H1 (cell line): ENCODE measurements around the gene E2F2.

ENCODE experiments used
- CREB1 ChIP-seq: IDR thresholded peaks from 2 replicates; pipeline ENCODE4 v1.6.1; 2012; ENCODE audit warnings: inconsistent platforms
- EZH2 ChIP-seq: fragments of 200-600 bp; sonication (generic); IDR thresholded peaks from 2 replicates; pipeline ENCODE4 v1.7.1; 2012; ENCODE audit warnings: low read depth, mild to moderate bottlenecking, moderate library complexity, low read length, inconsistent platforms; ENCODE audit not compliant: severe bottlenecking
- POLR2AphosphoS5 ChIP-seq: IDR thresholded peaks from 2 replicates; pipeline ENCODE4 v1.6.1; 2011; ENCODE audit warnings: low read depth, low read length
- RBBP5 ChIP-seq: IDR thresholded peaks from 2 replicates; pipeline ENCODE4 v1.7.1; 2012; ENCODE audit warnings: low read depth, mild to moderate bottlenecking, inconsistent platforms, low read length, moderate library complexity, borderline replicate concordance
- SIN3A ChIP-seq, 2 experiments: IDR thresholded peaks in 1 of 2; conservative IDR thresholded peaks in 1 of 2; 2 replicates each; pipeline ENCODE4 v1.6.1; 2011 to 2012; ENCODE audit warnings: low read length in 2 of 2, improper control_type of control experiment in 1 of 2, low read depth in 1 of 2, mild to moderate bottlenecking in 1 of 2
- TF ChIP-seq, protein P1 (sequence below): IDR thresholded peaks from 2 replicates; pipeline ENCODE4 v1.6.1; 2011; ENCODE audit warnings: low read length, improper control_type of control experiment
- TF ChIP-seq, protein P2 (sequence below): IDR thresholded peaks from 2 replicates; pipeline ENCODE4 v1.6.1; 2012; ENCODE audit warnings: low read length, inconsistent platforms
- TF ChIP-seq, protein P3 (sequence below), 3 experiments: IDR thresholded peaks; 1 replicate in 2 of 3; 2 replicates in 1 of 3; pipeline versions ENCODE4 v1.5.1 to v1.6.1; 2011; ENCODE audit warnings: low read length in 3 of 3, mild to moderate bottlenecking in 3 of 3, inconsistent platforms in 2 of 3, low read depth in 1 of 3, moderate library complexity in 1 of 3; ENCODE audit not compliant: insufficient read depth in 1 of 3; ENCODE audit errors: control extremely low read depth in 1 of 3

DNA sequence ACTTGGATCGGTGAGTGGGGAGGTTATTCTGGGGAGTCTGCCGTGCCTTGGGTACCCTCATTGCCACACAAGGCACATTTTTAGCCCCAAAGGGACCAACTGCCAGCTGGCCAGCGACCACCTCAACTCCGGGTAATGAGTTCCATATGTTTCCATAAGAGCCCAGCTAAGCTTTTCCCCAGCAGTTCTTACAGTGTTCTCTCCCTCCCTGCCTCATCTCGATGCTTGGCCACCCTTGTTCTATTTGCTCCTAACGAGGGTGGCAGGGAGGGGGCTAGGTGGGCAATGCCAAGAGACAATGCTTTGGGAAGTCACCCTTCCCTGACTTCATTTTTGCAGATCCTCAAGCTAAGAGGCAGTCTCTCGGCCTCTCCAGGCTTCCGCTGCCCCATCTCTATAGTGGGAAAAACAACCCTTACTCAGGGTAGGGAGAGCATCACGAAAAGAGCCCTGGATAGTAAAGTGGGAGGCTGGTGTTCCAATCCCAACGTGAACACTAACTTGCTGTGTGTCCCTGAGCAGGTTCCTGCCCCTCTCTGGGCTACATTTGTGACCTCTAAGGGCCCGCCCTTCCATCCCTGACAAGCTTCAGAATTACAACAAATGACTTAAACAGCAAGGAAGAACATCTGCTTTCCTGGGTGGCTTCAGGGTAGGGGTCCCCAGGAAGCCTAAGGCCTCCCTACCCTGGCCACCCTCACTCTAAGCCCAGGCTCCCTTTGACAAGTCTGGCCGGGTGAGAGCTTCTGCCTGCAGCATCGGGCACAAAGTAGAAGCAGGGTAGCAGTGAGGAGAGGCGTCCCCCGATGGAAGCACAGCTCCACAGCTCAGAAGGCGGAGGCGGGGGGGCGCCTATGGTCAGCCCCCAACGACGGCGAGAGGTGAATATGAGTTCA lies 22.4 kb upstream of the E2F2 start:
- no peak for TF ChIP-seq POLR2AphosphoS5
- TF ChIP-seq, protein P1, sequence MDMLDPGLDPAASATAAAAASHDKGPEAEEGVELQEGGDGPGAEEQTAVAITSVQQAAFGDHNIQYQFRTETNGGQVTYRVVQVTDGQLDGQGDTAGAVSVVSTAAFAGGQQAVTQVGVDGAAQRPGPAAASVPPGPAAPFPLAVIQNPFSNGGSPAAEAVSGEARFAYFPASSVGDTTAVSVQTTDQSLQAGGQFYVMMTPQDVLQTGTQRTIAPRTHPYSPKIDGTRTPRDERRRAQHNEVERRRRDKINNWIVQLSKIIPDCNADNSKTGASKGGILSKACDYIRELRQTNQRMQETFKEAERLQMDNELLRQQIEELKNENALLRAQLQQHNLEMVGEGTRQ: no peak
- TF ChIP-seq, protein P2, sequence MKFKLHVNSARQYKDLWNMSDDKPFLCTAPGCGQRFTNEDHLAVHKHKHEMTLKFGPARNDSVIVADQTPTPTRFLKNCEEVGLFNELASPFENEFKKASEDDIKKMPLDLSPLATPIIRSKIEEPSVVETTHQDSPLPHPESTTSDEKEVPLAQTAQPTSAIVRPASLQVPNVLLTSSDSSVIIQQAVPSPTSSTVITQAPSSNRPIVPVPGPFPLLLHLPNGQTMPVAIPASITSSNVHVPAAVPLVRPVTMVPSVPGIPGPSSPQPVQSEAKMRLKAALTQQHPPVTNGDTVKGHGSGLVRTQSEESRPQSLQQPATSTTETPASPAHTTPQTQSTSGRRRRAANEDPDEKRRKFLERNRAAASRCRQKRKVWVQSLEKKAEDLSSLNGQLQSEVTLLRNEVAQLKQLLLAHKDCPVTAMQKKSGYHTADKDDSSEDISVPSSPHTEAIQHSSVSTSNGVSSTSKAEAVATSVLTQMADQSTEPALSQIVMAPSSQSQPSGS: no peak
- TF ChIP-seq, protein P3, sequence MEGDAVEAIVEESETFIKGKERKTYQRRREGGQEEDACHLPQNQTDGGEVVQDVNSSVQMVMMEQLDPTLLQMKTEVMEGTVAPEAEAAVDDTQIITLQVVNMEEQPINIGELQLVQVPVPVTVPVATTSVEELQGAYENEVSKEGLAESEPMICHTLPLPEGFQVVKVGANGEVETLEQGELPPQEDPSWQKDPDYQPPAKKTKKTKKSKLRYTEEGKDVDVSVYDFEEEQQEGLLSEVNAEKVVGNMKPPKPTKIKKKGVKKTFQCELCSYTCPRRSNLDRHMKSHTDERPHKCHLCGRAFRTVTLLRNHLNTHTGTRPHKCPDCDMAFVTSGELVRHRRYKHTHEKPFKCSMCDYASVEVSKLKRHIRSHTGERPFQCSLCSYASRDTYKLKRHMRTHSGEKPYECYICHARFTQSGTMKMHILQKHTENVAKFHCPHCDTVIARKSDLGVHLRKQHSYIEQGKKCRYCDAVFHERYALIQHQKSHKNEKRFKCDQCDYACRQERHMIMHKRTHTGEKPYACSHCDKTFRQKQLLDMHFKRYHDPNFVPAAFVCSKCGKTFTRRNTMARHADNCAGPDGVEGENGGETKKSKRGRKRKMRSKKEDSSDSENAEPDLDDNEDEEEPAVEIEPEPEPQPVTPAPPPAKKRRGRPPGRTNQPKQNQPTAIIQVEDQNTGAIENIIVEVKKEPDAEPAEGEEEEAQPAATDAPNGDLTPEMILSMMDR (IDR thresholded peaks at IDR 0.05; ENCODE audit: control extremely low read depth in 1 of 3, insufficient read depth in 1 of 3, low read depth in 1 of 3, low read length in 3 of 3): no peak; a peak in 1 of 4 replicates
- no peak for TF ChIP-seq RBBP5
- TF ChIP-seq SIN3A (conservative IDR thresholded peaks at IDR 0.05 in 1 of 2, IDR thresholded peaks at IDR 0.05 in 1 of 2; ENCODE audit: low read depth in 1 of 2, low read length in 2 of 2): no peak
- no peak for TF ChIP-seq EZH2
- no peak for TF ChIP-seq CREB1
